Hindlimb muscle (tissue), 1 donor: ENCODE measurements around the gene MYT1. TPM values are rescaled to one million over a fixed set of nuclear protein-coding genes. Genes with fewer than 3 reads are reported as not detected.

ENCODE experiments used
- DNase-seq: peaks from one replicate; pipeline ENCODE4 v3.0.0-alpha.2; 2013
- polyA plus RNA-seq: library from polyadenylated mRNA; unstranded; fragments of 120-200 nt; gene quantifications from one replicate; pipeline ENCODE4 v1.2.1, GENCODE V29; 2013; ENCODE audit not compliant: insufficient read length

The MYT1 gene
- polyA plus RNA-seq, 1 donor, result 0.05 TPM

DNA sequence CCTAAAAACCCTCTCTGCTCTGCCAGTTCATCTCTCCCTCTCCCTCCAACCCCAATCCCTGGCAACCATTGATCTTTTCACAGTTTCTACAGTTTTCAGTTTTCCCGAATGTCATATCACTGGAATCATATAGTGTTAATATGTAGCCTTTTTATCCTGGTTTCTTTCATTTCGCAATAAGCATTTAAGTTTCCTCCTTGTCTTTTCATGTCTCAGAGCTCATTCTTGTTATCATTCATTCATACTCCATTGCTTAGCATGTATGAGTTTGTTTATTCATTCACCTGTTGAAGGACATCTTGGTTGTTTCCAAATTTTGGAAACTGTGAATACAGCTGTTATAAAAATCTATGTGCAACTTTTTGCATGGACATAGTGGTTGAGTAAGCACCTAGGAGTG is 85.8 kb downstream of the MYT1 start:
- DNase-seq, result no peak

DNA sequence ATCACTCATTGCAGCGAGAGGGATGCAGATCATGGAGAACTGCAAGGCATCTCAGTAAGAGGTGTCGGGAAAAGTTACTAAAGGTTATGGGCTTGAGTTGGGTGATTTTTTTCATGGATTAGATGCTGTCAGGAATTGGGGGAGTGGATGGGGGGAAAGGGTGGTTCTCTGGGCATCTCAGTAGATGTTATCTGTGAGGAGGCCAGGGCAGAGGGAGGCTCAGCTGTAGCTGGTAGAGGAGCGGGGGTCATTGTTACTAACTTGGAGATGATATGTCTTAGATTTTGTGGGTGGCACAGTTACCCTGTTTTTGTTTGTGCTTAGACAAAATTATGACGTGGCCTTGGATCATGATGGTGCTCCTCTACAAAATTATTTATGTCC is 88.7 kb downstream of the MYT1 start:
- DNase-seq, result no peak

DNA sequence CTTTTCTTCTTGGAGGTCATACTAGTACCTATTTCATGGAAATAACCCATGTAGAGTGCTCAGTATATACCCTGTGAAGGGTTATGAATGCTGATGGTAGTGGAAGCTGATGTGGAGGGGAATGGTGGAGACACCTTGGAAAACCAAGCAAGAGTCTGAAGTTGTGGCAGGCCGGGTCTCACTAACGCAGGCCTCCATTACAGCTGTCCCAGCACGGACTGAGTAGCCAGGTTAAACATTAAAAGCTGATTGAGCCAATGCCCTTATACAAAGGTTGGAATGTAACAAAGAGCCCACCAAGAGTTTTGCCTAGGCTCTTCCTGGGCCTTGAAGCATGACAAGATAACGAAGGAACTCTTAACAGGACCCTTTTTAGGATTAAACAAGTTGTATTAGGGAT is 89.2 kb downstream of the MYT1 start:
- DNase-seq, result no peak

DNA sequence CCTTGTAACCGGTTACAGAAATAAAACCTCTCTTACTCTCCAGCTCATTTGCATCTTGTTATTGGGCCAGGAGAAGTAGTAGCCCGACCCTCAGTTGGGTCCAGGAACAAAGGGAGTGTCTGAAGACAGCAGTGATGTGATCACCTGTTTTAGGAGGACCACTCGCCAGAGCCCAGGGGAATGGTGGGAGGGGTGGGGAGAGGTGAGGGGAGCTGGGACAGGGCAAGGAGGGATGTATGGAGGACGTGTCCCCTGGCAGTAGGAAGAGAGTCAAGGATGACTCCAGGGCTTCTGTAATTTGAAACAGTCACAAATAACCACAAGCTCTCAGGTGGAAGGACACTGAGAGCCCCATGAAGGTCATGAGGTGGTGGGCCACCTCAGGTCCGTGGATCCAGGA is 89.9 kb downstream of the MYT1 start:
- DNase-seq, result no peak

DNA sequence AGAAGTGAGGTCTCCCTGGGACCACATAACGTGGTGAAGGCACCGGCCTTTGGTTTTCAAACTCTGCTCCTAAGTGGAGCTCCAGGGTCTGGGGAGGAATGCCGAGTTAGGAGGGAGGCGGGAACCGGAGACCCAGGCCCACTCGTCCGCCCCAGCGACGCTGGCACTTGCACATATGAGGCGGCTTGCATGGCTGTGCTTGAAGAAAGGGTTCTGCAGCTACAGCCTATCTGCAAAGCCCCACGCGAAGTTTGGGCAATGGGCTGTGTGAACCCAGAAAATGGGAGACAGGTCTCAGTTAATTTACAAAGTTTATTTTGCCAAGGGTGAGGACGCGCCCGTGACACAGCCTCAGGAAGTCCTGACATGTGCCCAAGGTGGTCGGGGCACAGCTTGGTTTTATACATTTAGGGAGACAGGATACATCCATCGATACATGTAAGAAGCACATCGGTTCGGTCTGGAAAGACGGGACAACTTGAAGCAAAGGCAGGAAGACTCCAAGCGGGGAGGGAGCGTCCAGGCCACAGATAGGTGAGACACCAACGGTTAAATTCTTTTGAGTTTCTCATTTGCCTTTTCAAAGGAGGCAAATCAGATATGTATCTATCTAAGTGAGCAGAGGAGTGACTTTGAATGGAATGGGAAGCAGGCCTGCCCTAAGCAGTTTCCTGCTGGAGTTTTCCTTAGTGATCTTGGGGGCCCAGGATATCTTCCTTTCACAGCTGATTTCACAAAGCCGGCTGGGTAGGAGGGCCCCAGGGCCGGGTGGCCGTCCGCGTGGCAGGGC is 90.5 kb downstream of the MYT1 start:
- no peak for DNase-seq

DNA sequence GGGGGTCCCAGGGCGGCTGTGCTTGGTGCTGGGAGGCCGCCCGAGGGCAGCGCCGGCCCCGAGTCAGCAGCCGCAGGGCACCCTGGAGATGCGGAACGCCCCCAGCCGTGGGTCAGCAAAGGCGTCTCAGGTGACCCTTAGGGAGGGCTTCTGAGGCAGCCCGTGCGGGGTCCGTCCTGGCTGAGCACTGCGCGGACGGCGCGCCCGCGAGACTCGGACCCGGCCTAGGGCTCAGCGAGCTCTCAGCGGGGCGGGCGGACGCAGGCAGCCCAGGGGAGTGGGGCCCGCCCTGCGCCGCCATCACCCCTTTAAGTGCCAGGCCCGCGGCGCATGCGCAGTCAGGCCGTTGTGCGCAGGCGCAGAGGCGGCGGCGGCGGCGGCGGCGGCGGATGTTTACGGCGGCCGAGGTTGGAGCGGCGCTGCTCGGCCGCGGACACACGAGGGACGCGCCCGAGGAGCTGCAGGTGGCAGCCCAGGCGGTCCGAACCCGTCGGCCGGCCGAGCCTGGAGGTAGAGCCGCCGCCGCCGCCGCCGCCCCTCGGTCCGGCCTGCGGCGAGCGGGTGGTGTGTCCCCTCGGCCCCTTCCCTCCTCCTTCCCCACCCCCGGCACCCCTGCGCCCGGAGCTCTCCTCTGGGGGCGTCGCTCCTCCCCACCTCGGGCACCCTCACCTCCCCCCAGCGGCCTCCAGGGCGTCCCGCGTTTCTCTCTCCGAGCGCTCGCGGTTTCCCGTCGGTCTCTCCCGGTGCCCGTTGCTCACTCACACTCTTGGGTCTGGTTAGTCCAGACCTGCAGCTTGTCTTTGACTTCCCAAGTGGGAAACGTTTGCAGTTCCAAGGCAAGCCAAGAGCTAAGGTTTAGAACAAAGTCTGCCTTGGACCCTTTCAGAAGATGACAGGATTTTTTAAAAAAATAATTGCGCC is 91.4 kb downstream of the MYT1 start, which contains the start of gene PCMTD2:
PCMTD2 (plus strand) TSS at position 388 of the 921 bp plus-strand sequence. CDS start 4,218 bp downstream, outside the sequence.
- peak; percentile 86 for DNase-seq

DNA sequence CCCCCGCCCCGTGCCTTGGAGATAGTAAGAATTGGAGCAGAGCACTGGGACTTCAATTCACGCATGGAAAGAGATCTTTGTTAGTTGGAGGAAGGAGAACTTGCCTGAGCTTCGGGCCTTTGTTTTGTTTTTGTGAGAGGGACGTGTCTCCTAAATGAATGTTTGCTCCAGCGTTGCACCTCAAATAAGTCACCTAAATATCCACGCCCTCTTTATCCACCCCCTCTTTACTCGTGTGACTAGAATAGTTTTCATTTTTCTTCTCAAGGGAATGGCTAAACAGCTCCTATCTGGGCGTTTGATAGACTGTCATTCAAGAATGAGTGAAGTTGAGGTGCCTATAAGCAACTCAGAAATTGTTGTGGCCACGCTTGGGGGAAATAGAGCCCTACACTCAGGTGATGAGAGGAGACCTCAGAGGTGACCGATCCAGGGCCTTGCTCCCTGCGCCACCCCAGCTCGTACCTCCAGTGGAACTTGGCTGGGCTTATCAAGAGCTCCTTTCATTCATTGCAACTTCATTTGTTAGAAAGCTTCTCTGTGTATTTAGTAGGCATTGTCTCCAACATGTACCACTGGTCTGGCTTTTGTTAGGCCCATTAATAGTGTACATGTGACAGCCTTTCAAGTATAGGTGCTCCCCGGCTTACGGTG is 92.2 kb downstream of the MYT1 start:
- no peak for DNase-seq

DNA sequence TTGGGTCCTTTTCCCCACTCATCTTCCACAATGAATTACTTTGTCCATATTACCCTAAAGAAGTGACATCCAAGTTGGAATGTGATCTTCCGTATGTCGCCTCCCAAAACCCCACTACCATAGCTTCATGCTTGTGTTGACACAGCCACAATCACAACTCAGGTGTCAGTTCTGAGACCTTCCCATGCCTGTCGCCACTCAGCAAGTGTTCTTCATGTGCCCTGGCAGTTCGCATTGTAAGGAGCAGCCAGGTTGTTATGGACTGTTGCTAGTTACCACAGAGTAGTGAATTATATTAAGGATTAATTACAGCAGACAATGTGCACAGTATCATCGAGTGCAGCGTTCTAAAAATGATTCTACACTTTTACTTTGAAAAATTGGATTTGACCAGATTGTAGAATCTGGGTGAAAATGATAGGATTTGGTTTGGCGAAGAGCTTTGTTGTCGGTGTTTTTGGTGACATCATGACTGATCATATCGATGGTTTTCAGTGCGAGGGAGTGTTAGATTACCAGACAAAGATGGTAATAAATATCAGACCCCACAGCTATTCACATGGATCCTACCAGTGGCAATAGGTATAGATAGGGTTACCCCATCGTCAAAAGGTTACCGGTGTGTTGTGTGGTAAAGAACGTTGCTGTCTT is 93.0 kb downstream of the MYT1 start:
- DNase-seq, result no peak

DNA sequence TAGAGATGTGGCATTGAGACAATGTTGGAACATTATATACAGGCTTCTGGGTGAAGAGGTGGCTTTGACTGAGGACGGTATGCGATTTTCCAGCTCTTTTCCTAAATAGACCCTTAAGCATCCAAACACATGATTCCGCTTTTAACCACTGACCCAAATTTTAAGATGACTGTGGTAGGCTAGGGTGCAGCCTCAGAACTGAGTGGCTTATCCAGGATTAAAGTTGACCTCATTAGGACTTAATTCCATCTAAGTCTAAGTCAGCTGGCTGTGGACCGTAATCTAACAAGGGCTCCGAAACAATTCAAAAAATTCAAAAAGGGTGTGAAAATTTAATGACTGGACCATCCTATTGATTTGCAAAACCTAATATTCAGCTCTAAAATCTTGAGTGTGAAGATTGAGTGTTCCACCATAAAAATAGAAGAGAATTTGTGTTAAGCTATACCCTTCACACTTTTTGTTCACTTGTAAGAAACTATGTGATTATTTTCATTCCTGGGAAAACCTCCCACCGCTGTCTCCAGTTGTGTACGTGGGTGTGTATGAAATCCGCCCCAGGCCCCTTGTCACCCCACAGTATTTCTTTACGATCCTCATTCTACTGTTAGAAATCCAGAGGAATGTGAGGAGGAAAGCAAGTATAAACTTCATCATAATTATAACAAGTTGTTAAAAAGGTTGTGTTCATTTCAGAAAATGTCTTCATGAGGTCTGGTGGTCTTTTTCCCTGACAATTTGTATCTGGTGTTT is 94.0 kb downstream of the MYT1 start:
- no peak for DNase-seq

DNA sequence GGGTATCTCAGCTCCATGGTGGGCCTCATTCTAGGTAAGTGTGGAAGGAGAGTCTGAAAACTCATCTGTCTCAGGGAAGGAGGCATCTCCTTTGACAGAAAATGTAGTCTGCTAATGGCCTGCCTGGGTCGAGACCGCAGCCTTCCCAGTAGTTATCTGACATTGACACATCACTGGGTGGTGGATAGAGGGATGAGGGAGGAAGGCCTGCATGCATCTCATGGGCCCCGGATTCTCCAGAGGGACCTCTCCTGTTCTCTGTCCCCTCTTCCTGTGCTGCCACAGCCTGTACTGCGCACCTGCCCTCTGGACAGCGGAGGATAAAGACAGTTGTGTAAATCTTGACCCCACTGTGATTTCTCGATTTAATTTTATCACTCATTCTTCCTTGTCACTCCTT is 96.0 kb downstream of the MYT1 start:
- no peak for DNase-seq

DNA sequence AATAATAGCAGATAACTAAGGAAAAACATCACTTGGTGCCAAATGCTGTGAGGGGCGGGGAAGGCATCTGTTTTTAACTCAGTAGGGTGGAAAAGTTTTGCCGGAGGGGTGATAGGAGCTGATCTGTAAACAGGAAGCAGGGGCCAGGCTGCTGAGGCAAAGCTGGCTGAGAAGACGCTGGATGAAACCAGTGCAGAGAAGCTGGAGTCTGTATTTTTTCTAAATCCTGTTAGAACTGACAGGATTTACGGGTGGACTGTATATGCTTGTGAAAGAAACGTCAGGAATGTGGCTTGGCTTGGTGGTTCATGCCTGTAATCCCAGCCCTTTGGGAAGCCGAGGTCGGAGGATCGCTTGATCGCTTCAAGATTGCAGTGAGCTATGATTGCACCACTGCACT is 96.9 kb downstream of the MYT1 start:
- DNase-seq, result no peak

DNA sequence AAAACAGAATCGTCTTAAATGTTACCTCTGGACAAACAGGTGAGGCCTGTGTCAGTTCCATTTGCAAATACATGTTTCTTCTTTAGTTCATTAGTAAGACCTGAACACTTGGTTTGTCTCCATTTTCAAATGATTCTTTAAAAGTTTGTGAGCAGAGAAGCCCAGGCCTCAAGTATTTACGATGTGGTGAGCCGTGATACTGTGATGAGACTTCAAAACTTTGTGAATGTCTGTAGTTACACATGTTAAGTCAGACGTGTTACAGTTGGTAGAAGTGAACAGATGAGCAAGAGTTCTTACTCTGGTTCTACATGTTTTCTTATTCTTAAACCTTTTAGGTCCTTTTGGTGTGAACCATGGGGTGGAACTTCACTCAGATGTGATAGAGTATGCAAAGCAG is 99.8 kb downstream of the MYT1 start:
- DNase-seq, result no peak

DNA sequence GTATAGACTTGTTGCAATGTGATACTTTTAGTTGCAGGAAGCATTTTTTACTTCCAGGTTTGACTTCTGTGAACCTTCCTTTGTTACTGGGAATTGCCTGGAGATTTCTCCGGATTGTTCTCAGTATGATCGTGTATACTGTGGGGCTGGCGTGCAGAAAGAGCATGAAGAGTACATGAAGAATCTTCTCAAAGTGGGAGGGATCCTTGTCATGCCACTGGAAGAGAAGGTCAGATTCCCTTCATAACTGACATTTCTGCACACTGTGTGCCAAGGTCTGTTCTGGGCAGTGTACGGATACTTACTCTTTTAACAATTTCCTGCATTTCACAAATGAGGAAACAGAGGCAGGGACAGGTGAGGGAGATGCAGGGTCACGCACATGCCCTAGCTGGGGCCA is 100.9 kb downstream of the MYT1 start:
- no peak for DNase-seq

DNA sequence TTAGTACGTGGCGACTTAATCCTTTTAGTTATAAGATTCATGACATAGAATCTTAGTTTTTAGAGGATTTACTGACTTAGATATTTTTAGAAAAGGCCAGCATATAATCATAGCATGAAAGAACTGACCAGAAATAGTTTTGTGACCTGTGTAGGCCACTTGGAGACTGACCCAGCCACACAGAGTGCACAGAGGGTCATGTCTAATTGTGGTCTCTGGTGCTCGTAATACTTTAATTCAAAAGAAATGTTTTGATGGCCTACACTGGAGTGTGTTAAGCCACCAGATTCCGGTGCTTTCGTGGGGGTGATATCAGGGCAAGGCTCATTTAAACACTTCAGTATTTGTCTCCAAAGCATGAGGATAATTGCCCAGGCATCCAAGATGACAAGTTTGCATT is 102.7 kb downstream of the MYT1 start:
- DNase-seq, result no peak

DNA sequence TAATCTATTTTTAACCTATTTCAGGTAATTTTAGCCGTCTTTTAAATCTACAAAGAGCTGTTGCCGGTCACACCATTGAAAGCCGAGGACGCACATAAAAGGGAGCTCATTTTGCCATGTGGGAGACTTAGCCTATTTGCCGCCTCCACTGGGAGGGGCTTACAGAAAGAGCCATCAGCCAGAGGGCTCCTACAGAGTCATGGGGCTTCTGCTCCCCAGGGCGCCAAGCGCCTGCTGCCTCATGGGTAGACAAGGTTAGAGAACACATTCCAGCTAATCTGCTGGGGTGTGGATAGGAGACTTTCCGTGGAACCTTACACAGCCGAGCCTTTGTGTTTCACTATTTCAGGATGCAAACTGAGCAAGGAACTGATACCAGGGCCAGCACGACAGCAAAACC is 103.9 kb downstream of the MYT1 start:
- DNase-seq, result no peak

DNA sequence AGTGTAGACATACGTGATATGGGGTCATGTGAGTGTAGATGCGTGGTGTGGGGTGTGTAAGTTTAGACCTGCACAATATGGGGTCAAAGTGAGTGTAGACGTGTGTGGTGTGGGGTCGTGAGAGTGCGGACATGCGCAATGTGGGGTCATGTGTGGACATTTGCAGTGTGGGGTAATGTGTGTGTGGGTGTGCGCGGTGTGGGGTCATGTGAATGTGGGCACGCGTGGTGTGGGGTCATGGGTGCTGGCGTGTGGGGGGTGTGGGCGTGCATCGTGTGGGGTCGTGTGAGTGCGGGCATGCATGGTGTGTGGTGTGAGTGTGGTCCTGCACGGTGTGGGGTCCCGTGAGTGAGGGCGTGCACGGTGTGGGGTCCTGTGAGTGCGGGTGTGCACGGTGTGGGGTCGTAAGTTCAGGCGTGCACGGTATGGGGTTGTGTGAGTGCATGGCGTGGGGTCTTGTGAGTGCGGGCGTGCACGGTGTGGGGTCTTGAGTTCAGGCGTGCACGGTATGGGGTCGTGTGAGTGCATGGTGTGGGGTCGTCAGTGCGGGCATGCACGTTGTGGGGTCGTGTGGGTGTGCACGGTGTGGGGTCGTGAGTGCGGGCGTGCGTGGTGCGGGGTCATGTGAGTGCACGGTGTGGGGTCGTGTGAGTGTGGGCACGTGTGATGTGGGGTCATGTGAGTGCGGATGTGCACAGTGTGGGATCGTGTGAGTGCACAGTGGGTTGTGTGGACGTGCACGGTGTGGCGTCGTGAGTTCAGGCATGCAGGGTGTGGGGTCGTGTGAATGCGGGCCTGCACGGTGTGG is 105.6 kb downstream of the MYT1 start:
- DNase-seq, result no peak

DNA sequence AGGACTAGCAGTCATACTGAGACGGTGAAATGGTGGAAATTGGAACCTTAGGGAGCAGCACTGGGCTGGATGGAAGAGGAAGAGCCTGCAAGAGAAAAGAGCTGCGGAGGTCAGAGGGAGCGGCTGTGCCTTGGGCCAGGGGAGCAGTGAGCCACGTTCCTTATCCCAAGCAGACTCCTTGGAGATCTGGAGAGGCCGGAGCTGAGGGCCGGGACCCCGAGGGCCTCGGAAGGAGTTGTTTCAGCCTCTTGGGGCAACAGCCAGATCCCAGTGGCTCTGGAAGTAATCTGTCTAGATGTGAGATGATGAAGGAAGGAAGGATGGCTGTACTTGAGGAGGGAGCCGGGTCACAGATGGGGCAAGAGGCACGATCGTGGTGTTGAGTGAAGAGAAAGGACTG is 107.4 kb downstream of the MYT1 start:
- DNase-seq, result no peak

DNA sequence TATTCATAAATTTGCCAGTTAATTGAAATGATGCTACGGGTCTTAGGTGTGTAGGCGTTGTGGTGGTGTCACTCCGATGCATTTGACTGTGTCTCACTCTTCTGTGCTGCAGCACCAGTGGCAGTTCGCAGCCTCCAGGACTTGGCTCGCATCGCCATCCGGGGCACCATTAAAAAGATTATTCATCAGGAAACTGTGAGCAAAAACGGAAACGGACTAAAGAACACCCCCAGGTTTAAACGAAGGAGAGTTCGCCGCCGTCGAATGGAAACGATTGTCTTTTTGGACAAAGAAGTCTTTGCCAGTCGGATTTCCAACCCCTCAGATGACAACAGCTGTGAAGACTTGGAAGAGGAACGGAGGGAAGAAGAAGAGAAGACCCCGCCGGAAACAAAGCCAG is 108.9 kb downstream of the MYT1 start:
- DNase-seq, result no peak

DNA sequence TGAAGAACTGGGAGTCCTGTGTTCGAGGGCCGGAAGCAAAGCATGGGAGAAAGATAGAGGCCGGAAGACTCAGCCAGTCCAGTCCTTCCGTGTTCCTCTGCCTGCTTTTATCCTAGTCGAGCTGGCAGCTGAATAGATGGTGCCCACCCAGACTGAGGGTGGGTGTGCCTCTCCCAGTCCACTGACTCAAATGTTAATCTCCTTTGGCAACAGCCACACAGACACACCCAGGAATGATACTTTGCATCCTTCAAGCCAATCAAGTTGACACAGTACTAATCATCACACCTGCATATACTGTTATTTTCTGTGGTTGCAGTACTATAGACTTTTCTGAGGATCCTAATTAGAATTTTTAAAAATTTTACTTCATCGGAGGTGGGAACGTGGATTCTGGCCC is 112.6 kb downstream of the MYT1 start:
- no peak for DNase-seq

DNA sequence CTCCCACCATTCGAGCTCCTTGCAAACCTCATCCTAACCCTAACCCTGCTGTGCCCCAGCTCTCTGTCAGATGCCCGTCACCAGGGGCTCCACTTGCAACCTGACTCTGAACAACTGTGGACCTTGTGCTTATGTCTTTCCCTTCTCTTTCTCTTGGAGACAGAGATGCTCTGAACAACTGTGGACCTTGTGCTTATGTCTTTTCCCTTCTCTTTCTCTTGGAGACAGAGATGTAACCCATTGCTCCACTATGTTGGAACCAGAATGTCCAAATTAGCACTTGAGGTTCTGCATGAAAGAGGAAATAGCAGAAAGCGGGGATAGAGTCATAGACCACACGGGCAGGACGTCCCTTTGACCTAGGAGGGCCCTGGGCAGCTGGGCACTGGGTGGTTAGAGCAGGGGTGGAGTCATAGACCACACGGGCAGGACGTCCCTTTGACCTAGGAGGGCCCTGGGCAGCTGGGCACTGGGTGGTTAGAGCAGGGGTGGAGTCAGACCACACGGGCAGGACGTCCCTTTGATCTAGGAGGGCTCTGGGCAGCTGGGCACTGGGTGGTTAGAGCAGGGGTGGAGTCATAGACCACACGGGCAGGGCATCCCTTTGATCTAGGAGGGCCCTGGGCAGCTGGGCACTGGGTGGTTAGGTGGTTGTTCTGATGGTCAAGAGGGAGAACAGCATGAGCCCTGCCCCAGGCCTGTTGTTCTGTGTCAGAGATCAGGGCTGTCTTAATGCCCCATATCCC is 113.5 kb downstream of the MYT1 start:
- no peak for DNase-seq
